Cardiac muscle cell (in vitro differentiated cells and primary cell): ENCODE data around the gene APCDD1L. TPM values are rescaled to one million over a fixed set of nuclear protein-coding genes. Genes with fewer than 3 reads are reported as not detected.

Experiments
- DNase-seq, 2 donors: peaks; one replicate each; pipeline versions ENCODE4 v3.0.0 to v3.0.0-alpha.2; 2010 to 2017; ENCODE audit warnings: low read depth in 1 of 2, low spot score in 1 of 2
- H3K27ac ChIP-seq: fragments of 200-600 bp; sonication (generic); 2 replicates; pipeline ENCODE4 v1.5.1; 2016
- H3K27me3 ChIP-seq: fragments of 200-600 bp; sonication (generic); 2 replicates; pipeline ENCODE4 v1.6.0; 2016; ENCODE audit warnings: control low read depth
- H3K36me3 ChIP-seq: fragments of 200-600 bp; sonication (generic); 2 replicates; pipeline ENCODE4 v1.5.1; 2016; ENCODE audit warnings: control low read depth
- H3K4me1 ChIP-seq: fragments of 200-600 bp; sonication (generic); 2 replicates; pipeline ENCODE4 v1.8.1; 2017; ENCODE audit warnings: low read depth, mild to moderate bottlenecking, mixed run types
- H3K4me3 ChIP-seq: fragments of 200-600 bp; sonication (generic); 2 replicates; pipeline ENCODE4 v1.5.1; 2016; ENCODE audit warnings: mild to moderate bottlenecking
- H3K9me3 ChIP-seq: fragments of 200-600 bp; sonication (generic); 2 replicates; pipeline ENCODE4 v1.5.1; 2017; ENCODE audit warnings: low read depth, mild to moderate bottlenecking, control low read depth
- CTCF ChIP-seq: IDR thresholded peaks from 2 replicates; pipeline ENCODE4 v1.5.1; 2012; ENCODE audit warnings: low read depth, mild to moderate bottlenecking, low read length
- polyA plus RNA-seq: library from polyadenylated mRNA; unstranded; fragments of >200 nt; fragmentation: Nextera tagmentation; extraction: Ambion mirVana; gene quantifications from 2 replicates; pipeline ENCODE4 v1.2.1, GENCODE V29; 2016
- total RNA-seq: library from RNA; depleted of rRNA; stranded (reverse); fragments of >200 nt; gene quantifications from 2 replicates; pipeline ENCODE4 v1.2.3, GENCODE V29; 2016

Gene APCDD1L
- total and polyA plus RNA-seq, 2 experiments from 2014 or later, result 0.21 to 1.1 TPM

GRCh38 chr20:58523072-58523970 is 8.1 kb upstream of the APCDD1L start:
- Histone ChIP-seq H3K27me3 (no peaks in the 10 kb centered on the region), H3K4me1 (no peaks in the 10 kb centered on the region), H3K27ac (no peak overlapping the region), H3K36me3 (no peaks in the 10 kb centered on the region), H3K9me3 (no peaks in the 10 kb centered on the region), H3K4me3 (no peak overlapping the region)
- TF ChIP-seq CTCF, result no peak
- DNase-seq, result peak in 1 of 2 donors; percentile 27

- no peak for TF ChIP-seq CTCF
- DNase-seq, result no peak
- no peak overlapping the region for H3K27ac ChIP-seq
- no peaks in the 10 kb centered on the region for H3K27me3 ChIP-seq
- no peaks in the 10 kb centered on the region for H3K4me1 ChIP-seq
- no peak overlapping the region for H3K4me3 ChIP-seq
- H3K36me3 ChIP-seq, result no peaks in the 10 kb centered on the region
- H3K9me3 ChIP-seq, result no peaks in the 10 kb centered on the region
Measured at GRCh38 chr20:58522666-58523065, 7.5 kb upstream of the APCDD1L start.

GRCh38 chr20:58521763-58522162 is 6.6 kb upstream of the APCDD1L start:
- Histone ChIP-seq H3K27me3 (no peaks in the 10 kb centered on the region), H3K4me1 (no peaks in the 10 kb centered on the region), H3K9me3 (no peaks in the 10 kb centered on the region), H3K36me3 (no peaks in the 10 kb centered on the region), H3K4me3 (no peak overlapping the region), H3K27ac (no peak overlapping the region)
- no peak for DNase-seq
- TF ChIP-seq CTCF, result no peak

GRCh38 chr20:58519940-58520712 is 4.9 kb upstream of the APCDD1L start:
- Histone ChIP-seq H3K36me3 (no peaks in the 10 kb centered on the region), H3K27me3 (peaks cover 15% of the 10 kb centered on the region), H3K4me1 (no peaks in the 10 kb centered on the region), H3K9me3 (no peaks in the 10 kb centered on the region), H3K27ac (no peak overlapping the region), H3K4me3 (no peak overlapping the region)
- no peak for DNase-seq
- TF ChIP-seq CTCF, result no peak

GRCh38 chr20:58518896-58519593 is 3.8 kb upstream of the APCDD1L start:
- no peaks in the 10 kb centered on the region for H3K4me1 ChIP-seq
- H3K36me3 ChIP-seq, result no peaks in the 10 kb centered on the region
- DNase-seq, result no peak
- peaks cover 26% of the 10 kb centered on the region for H3K27me3 ChIP-seq
- no peak overlapping the region for H3K4me3 ChIP-seq
- no peaks in the 10 kb centered on the region for H3K9me3 ChIP-seq
- no peak for TF ChIP-seq CTCF
- H3K27ac ChIP-seq, result no peak overlapping the region
